ENCODE data around the gene GATD1.

The GATD1 gene

GRCh38 chr11:790721-791564 is 13.7 kb upstream of the GATD1 start:
- ChIA-PET POLR2A (ENCODE audit: low non-redundant PET) (interaction anchor here (0.6 to 1.0 kb wide), 2 partner anchors 44 to 208 kb away, joined by 3 to 4 read pairs; no protein-coding TSS in a partner anchor), CTCF (interaction anchor here (0.7 kb wide), 1 partner anchor 12 kb away, joined by 3 read pairs; no protein-coding TSS in a partner anchor)
- TF ChIP-seq CTCF (conservative IDR thresholded peaks at IDR 0.05; ENCODE audit: low read depth), result no peak
- DNase-seq (ENCODE audit: low spot score), result no peak
- H3K27ac ChIP-seq, result peak overlapping the region; percentile 52

DNA sequence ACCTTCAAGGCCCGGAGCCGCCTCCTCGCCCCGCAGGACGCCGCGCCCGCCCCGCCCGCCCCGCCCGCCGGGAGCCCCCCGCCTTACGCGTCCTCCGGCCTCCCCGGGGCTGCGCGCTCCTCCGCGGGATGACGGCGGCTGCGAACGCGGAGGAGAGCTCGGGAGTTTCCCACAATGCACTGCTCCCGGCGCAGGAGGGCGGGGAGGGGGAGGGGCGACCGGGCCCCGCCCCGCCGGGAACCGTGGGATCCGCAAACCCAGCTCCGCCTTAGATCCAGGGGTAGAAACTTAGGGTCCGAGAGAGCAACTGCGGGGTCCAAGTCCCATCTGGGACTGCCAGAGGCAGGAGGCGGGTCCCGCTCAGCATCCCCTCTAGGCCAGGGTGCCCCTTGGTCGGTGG is 12.7 kb upstream of the GATD1 start, which contains the start of gene CEND1:
Gene CEND1 (minus strand): TSS at position 148 of the 400 bp plus-strand sequence. CDS start 1,514 bp downstream, outside the sequence.
- H3K27ac ChIP-seq, result peak within 1 kb of the TSS; percentile 52
- no peak for TF ChIP-seq CTCF (conservative IDR thresholded peaks at IDR 0.05; ENCODE audit: low read depth)
- DNase-seq (ENCODE audit: low spot score), result no peak
- CTCF ChIA-PET, result interaction anchor here (0.7 kb wide), 1 partner anchor 11 kb away, joined by 3 read pairs; no protein-coding TSS in a partner anchor
- POLR2A ChIA-PET (ENCODE audit: low non-redundant PET), result no interaction called here

DNA sequence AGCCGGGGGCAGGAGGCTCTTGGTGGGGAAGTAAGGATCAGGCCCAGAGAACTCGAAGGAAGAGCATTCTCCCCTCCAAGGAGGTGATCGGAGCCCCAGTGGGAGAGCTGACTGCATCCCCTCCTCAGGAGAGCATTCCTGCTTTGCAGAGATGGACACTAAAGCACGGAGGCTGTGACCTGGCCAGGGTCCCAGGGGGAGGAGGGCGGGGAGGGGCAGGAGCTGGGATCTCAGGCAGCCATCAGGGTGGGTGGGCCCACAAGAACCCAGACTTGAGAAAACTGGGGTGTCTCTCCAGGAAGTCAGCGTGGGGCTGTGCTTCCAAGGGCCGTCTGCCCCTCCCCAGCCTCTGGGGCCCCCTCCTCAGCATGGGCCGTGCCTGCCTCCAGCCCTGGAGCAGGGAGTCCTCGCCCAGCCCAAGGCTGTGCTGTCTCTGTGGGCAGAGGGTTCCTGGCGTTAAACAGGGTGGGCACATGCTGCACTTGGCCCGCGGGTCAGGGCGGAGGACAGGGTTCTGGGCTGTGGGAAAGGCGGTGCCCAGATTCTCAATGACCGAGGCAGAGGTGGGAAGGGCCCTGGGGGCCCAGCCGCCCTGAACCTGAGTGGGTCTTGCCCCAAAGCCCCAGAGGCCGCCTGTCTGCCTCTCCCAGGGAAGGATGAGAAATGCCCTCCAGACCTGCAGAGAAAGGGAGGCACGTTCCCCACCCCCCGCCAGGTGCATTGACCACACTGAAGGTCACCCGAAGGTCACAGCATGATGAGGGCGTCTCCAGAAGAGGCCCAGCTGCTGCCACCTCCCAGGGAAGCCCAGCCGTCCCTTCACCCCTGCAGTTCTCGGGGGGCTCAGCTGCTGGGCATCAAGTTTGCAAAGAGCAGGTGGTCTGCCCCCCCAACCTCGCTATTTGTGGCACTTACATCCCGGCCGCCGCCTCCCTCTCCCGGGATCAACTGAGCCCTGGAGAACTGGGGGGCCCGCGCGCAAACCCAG is 12.0 kb upstream of the GATD1 start:
- no peak for TF ChIP-seq CTCF (conservative IDR thresholded peaks at IDR 0.05; ENCODE audit: low read depth)
- POLR2A ChIA-PET (ENCODE audit: low non-redundant PET), result no interaction called here
- CTCF ChIA-PET, result no interaction called here
- DNase-seq (ENCODE audit: low spot score), result no peak
- no peak overlapping the region for H3K27ac ChIP-seq

DNA sequence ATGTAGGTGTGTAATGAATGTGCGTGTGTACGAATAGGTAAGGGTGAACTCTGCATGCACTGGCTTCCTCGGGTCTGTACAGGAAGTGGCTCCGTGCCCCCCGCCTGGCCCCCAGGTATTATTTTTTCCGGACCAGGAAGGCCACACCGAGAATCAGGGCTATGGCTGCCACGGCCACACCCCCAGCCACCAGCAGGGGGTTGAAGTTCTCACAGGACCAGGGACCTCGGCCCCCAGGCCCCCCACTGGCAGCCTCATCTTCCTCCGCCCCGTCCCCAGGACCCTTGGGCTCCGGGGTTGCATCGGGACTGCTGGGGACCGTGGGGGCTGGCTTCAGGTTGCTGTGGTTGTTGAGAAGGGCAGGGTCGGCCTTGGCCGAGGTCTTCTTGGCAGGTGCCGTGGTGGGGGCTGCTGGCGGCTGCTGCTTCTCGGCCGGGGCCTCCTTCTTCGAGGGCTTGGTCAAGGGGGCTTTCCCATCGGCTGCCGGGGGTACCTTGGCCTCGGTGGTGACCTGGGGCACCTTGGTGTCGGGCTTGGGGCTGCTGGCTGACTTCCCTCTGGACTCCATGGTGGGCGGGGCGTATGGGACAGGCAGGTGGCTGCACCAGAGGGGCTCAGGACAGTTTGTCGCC is 10.8 kb upstream of the GATD1 start:
- no peak for DNase-seq (ENCODE audit: low spot score)
- TF ChIP-seq CTCF (conservative IDR thresholded peaks at IDR 0.05; ENCODE audit: low read depth), result no peak
- ChIA-PET CTCF (no interaction called here), POLR2A (ENCODE audit: low non-redundant PET) (no interaction called here)
- H3K27ac ChIP-seq, result no peak overlapping the region

DNA sequence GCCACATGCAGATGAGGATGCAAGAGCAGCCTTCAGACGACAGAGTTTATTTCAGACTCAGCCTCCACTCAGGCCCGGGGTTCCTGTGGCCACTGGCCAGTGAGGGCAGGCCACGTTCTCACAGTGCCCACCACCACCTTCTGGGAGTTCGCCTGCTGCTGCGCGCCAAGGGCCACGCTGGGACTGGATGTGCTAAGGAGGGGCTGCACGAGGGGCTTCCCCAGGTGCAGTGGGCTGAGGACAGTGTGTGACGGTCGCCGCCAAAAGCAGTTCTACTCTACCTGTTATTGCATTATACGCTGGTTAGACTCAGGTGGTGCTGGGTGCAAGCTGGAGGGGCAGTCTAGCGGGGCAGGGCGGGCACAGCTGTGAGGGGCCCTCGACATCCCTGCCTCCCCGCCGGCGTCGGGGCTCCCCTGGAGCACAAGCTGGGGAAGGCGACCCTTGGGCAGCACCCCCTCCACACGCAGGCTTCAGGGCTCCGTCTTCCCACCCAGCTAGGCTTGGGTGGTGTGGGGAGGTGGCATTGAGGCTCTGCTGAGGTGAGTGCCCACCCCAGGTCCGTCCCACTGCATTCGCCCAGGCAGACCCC is 9.9 kb upstream of the GATD1 start:
- ChIA-PET CTCF (no interaction called here), POLR2A (ENCODE audit: low non-redundant PET) (interaction anchor here (0.5 kb wide), 1 partner anchor 205 kb away, joined by 3 read pairs; no protein-coding TSS in a partner anchor)
- TF ChIP-seq CTCF (conservative IDR thresholded peaks at IDR 0.05; ENCODE audit: low read depth), result no peak
- no peak for DNase-seq (ENCODE audit: low spot score)
- H3K27ac ChIP-seq, result peak overlapping the region; percentile 15; the same call in 1 of the 2 replicates

All from RWPE1 (cell line).